ENCODE measurements around the gene VAPB. TPM values are rescaled to one million over a fixed set of nuclear protein-coding genes. Genes with fewer than 3 reads are reported as not detected.

The VAPB gene
- polyA plus RNA-seq, 1 experiment: 43.8 TPM

DNA sequence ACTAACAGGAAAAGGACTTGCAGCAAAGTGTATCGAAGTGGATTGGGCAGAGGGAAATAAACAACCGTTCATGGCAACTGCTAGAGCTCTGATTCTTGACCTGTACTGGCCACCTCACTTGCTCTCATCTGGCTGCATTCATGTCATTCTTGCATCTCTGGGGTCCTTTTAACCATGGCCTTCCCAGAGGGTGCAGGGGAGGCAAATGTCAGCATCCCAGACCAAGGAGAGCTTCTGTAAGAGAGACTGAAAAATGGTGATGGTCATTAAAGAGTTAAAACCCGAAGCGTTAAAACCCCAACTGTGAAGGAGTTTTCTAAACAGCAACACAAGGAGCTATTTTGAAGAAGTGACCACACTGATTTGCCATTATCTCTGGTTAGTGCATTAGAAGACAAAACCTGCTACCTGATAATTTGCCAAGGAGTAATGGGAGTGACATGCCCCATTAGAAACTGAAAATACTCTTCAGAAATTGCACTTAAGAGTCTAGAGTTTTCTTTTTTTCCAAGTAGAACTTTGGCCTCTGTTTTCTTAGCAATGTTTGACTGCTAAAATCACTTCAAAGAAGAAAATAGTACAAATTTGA, 63.7 kb downstream of the VAPB start:
- Histone ChIP-seq H3K27ac (ENCODE audit: low read depth, low read length) (no peak overlapping the region), H3K4me3 (ENCODE audit: low read depth, low read length) (no peak overlapping the region), H3K9me3 (ENCODE audit: control insufficient read depth, insufficient read depth, low read length) (peaks cover 2% of the 10 kb centered on the region), H3K27me3 (ENCODE audit: control insufficient read depth, insufficient read depth, low read length) (no peaks in the 10 kb centered on the region)
- TF ChIP-seq, protein P1, sequence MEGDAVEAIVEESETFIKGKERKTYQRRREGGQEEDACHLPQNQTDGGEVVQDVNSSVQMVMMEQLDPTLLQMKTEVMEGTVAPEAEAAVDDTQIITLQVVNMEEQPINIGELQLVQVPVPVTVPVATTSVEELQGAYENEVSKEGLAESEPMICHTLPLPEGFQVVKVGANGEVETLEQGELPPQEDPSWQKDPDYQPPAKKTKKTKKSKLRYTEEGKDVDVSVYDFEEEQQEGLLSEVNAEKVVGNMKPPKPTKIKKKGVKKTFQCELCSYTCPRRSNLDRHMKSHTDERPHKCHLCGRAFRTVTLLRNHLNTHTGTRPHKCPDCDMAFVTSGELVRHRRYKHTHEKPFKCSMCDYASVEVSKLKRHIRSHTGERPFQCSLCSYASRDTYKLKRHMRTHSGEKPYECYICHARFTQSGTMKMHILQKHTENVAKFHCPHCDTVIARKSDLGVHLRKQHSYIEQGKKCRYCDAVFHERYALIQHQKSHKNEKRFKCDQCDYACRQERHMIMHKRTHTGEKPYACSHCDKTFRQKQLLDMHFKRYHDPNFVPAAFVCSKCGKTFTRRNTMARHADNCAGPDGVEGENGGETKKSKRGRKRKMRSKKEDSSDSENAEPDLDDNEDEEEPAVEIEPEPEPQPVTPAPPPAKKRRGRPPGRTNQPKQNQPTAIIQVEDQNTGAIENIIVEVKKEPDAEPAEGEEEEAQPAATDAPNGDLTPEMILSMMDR (IDR thresholded peaks at IDR 0.05; ENCODE audit: low read depth, low read length): no peak
- no peak for DNase-seq (ENCODE audit: low read depth, low spot score)
- CTCF ChIA-PET: no interaction called here
- POLR2A ChIA-PET: no interaction called here

DNA sequence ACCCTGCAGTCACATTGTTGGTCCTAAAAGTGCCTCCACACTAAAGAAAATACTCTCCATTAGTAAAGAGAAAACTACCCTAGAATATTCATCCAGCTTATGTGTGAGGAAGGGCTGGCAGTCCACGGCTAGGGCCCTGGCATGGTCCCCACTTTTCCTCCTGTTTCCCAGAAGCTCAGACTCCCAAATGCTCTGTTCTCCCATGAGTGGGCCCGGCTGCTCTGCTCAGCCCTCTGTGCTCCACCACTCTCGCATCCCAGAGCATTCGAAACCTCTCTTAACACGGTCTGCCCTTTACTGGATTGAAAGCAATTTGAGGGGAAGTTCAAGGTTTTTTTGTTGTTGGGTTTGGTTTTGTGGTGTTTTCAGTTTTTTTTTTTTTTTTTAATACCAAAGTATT, 64.4 kb downstream of the VAPB start:
- POLR2A ChIA-PET: interaction anchor here (0.7 kb wide), 1 partner anchor 9 kb away, joined by 3 read pairs; no protein-coding TSS in a partner anchor
- CTCF ChIA-PET: interaction anchor here (0.5 kb wide), 1 partner anchor 199 kb away, joined by 4 read pairs; no protein-coding TSS in a partner anchor
- peaks cover 7% of the 10 kb centered on the region for H3K9me3 ChIP-seq (ENCODE audit: control insufficient read depth, insufficient read depth, low read length)
- TF ChIP-seq, protein P1 (IDR thresholded peaks at IDR 0.05; ENCODE audit: low read depth, low read length): no peak
- no peak for DNase-seq (ENCODE audit: low read depth, low spot score)
- H3K27me3 ChIP-seq (ENCODE audit: control insufficient read depth, insufficient read depth, low read length): no peaks in the 10 kb centered on the region
- no peak overlapping the region for H3K27ac ChIP-seq (ENCODE audit: low read depth, low read length)
- no peak overlapping the region for H3K4me3 ChIP-seq (ENCODE audit: low read depth, low read length)

DNA sequence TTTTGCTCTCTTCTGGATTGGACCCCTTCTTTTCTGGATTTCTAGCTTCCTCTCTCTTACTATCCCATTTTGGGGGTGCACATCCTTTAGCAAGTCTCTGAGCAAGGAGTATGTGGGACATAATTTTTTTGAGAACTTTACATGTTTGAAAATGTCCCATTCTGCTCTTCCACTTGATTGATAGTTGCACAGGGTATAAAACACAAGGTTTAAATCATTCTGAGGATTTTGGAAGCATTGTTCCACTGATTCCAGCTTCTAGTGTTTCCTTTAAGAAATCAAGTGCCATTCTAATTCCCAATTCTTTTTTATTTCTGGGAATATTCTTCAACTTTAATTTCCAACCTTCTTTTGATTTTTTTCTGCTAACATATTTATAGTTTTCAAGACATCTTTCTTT, 65.4 kb downstream of the VAPB start:
- H3K9me3 ChIP-seq (ENCODE audit: control insufficient read depth, insufficient read depth, low read length): peaks cover 10% of the 10 kb centered on the region
- no peaks in the 10 kb centered on the region for H3K27me3 ChIP-seq (ENCODE audit: control insufficient read depth, insufficient read depth, low read length)
- ChIA-PET POLR2A (no interaction called here), CTCF (interaction anchor here (1.0 kb wide), 1 partner anchor 197 kb away, joined by 3 read pairs; the partner anchor contains the start of gene STX16)
- no peak overlapping the region for H3K4me3 ChIP-seq (ENCODE audit: low read depth, low read length)
- DNase-seq (ENCODE audit: low read depth, low spot score): no peak
- no peak overlapping the region for H3K27ac ChIP-seq (ENCODE audit: low read depth, low read length)
- TF ChIP-seq, protein P1 (IDR thresholded peaks at IDR 0.05; ENCODE audit: low read depth, low read length): no peak

DNA sequence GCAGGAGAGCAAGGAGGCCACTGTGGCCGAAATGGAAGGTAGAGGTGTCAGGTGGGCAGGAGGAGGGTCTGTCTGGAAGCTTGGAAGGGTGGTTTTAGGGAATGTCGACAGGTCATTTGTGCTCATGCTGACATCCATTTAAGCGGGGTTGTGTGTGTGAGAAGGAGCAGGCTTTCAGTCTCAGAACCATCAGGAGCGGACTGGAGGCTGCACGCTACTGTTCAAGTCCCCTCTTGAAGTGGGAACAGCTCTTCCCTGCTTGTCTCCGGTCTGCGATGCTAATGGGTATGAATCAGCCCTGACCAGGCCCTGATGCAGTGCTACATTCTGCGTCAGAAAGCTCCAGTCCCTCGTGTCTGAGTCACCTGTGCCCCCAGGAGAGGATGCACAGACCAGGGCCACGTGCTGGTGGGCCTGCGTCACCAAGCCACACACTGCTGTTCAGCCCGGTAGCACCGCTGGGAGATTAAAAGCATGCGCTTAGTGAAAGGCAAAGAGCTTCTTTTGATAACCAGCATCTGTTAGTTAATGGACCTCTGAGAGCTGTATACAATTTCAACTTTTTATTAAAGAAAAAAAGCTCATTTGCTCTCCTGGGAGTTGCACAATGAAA, 68.2 kb downstream of the VAPB start:
- TF ChIP-seq, protein P1 (IDR thresholded peaks at IDR 0.05; ENCODE audit: low read depth, low read length): no peak
- Histone ChIP-seq H3K4me3 (ENCODE audit: low read depth, low read length) (no peak overlapping the region), H3K9me3 (ENCODE audit: control insufficient read depth, insufficient read depth, low read length) (peaks cover 10% of the 10 kb centered on the region), H3K27me3 (ENCODE audit: control insufficient read depth, insufficient read depth, low read length) (no peaks in the 10 kb centered on the region), H3K27ac (ENCODE audit: low read depth, low read length) (no peak overlapping the region)
- ChIA-PET CTCF (interaction anchor here (0.5 to 5.6 kb wide), 3 partner anchors 10 to 1114 kb away, joined by 3 to 20 read pairs (median 3); no protein-coding TSS in a partner anchor), POLR2A (interaction anchor here (0.8 to 1.0 kb wide), 2 partner anchors 11 to 194 kb away, joined by 3 read pairs; partner anchors contain the start of gene STX16)
- peak; percentile 54 for DNase-seq (ENCODE audit: low read depth, low spot score)
